HG02763 (cell line): ENCODE data around the gene TXNL4B.
"Not testable (repeated sequence)": the region's sequence is repeated elsewhere in the genome, so short reads cannot be mapped to it uniquely, and the experiment has no call there.

Experiments
- ATAC-seq: cut with Tn5 transposase; IDR thresholded peaks from one replicate; pipeline ENCODE4 v1.9.1; 2021; ENCODE audit warnings: mild to moderate bottlenecking, moderate library complexity; ENCODE audit not compliant: unreplicated experiment

The TXNL4B gene

GRCh38 chr16:72076991-72077706 is 16.3 kb downstream of the TXNL4B start:
- ATAC-seq, result not testable (repeated sequence)

DNA sequence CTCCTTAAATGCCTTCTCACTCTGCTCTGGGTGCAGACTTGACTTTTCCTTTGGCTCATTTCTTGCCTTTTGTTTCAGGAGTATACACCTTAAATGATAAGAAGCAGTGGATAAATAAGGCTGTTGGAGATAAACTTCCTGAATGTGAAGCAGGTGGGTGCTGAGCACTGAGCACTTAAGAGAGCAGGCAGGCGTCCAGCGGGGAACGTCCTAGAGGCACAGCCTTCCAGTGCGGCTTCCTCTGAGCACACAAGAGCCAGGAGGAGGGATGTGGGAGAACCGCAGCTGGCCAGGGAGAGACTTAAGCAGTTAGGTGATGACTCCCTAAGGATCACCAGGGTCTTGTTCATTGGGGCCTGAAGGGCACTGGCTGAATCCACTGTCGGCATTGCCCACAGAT is 18.4 kb downstream of the TXNL4B start:
- not testable (repeated sequence) for ATAC-seq

GRCh38 chr16:72073560-72074230 is 19.7 kb downstream of the TXNL4B start:
- no peak for ATAC-seq

- ATAC-seq, result no peak
These were observed 20.7 kb downstream of the TXNL4B start for GRCh38 chr16:72072514-72073342.

DNA sequence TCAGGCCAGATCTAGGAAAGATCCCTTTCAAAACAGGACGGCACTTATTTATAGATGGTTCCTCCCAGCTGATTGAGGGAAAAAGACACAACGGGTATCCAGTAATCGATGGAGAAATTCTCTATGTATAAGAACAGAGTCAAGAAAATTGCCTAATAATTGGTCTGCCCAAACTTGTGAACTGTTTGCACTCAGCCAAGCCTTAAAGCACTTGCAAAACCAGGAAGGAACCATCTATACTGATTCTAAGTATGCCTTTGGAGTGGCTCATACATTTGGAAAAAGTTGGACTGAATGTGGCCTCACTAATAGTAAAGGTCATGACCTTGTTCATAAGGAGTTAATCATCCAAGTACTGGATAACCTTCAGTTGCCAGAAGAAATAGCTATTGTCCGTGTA is 24.5 kb downstream of the TXNL4B start:
- no peak for ATAC-seq

DNA sequence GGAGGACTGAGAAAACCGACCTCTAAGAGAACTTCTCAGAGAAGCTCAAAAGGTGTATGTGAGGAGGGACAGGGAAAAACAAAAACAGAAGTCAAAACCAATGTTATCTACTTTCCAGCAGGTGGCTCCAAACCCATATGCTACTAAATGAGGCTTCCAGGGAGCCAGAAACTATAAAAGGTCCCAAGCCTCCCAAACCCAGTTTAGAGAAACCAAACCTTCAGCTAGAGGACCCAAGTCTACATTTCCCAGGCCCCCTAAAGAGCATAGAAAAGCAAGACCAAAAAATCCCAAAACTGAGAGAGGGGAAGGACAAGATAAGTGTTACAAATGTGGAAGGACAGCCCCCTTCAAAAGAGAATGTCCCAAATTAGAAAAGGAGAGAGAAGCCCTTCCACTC is 26.7 kb downstream of the TXNL4B start:
- no peak for ATAC-seq

- ATAC-seq, result no peak
These were observed 29.0 kb downstream of the TXNL4B start for GRCh38 chr16:72064361-72064894.

GRCh38 chr16:72061564-72061963 is 31.9 kb downstream of the TXNL4B start:
- no peak for ATAC-seq

DNA sequence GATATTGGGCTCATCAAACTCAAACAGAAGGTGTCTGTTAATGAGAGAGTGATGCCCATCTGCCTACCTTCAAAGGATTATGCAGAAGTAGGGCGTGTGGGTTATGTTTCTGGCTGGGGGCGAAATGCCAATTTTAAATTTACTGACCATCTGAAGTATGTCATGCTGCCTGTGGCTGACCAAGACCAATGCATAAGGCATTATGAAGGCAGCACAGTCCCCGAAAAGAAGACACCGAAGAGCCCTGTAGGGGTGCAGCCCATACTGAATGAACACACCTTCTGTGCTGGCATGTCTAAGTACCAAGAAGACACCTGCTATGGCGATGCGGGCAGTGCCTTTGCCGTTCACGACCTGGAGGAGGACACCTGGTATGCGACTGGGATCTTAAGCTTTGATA is 33.0 kb downstream of the TXNL4B start:
- no peak for ATAC-seq

- not testable (repeated sequence) for ATAC-seq
These were observed 34.4 kb downstream of the TXNL4B start for GRCh38 chr16:72059060-72059459.

DNA sequence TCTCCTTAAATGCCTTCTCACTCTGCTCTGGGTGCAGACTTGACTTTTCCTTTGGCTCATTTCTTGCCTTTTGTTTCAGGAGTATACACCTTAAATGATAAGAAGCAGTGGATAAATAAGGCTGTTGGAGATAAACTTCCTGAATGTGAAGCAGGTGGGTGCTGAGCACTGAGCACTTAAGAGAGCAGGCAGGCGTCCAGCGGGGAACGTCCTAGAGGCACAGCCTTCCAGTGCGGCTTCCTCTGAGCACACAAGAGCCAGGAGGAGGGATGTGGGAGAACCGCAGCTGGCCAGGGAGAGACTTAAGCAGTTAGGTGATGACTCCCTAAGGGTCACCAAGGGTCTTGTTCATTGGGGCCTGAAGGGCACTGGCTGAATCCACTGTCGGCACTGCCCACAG is 36.1 kb downstream of the TXNL4B start:
- not testable (repeated sequence) for ATAC-seq

DNA sequence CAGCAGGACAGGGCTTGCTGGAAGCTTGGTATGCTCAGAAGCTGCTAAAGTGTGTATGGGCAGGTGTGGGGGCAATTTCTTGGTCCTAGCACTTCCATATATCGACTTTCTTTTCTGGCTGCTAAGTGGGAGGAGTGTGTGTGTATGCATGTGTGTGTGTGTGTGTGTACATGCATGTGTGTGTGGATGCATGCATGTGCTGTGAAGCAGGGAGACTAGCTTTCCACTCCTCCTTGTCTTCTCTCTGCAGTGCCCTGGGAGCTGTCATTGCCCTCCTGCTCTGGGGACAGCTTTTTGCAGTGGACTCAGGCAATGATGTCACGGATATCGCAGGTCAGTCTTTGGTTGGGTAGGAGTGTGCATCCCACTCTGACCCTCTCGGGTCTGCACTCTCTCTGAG is 37.5 kb downstream of the TXNL4B start:
- ATAC-seq, result no peak

DNA sequence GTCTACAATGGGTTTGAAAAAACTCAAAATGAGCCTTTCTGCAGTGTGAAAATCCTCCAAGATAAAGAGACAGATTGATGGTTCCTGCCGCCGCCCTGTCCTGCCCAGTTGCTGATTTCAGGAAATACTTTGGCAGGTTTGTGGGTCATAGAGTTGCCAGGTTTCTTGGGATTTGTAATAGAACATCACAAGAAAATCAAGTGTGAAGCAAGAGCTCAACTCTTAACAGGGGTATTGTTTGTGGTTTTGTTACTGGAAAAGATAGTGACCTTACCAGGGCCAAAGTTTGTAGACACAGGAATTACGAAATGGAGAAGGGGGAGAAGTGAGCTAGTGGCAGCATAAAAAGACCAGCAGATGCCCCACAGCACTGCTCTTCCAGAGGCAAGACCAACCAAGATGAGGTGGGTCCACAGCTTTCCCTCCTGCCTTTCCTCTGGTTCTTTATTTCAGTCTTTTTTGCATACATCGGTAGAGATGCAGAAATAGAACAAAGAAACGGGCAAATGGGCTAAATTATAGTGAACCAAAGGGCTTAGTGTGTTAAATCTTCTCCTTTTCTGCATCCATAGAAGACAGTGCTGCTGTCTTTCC is 39.1 kb downstream of the TXNL4B start, which contains the start of gene HP:
TSS of gene HP (plus strand) at position 252 of the 594 bp plus-strand sequence. CDS start at position 400, 148 bp downstream.
- not testable (repeated sequence) for ATAC-seq

DNA sequence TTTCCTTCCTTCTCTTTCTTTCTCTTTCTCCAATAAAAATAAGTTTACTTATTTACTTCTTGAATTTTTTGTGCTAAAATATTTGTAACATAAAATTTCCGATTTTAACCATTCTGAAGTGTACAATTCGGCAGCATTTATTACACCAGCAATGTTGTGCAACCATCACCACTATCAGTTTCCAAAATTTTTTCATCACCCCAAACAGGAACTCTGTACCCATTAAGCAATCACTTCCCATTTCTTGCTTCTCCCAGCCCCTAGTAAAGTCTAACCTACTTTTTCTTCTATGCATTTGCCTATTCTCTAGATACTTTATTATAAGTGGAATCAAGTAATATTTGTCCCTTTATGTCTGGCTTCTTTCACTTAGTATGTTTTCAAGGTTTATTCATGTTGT is 41.6 kb downstream of the TXNL4B start:
- no peak for ATAC-seq

- no peak for ATAC-seq
These were observed 42.5 kb downstream of the TXNL4B start for GRCh38 chr16:72050769-72051464.

GRCh38 chr16:72049110-72049509 is 44.3 kb downstream of the TXNL4B start:
- ATAC-seq, result no peak

- no peak for ATAC-seq
These were observed 48.5 kb downstream of the TXNL4B start for GRCh38 chr16:72044825-72045359.

DNA sequence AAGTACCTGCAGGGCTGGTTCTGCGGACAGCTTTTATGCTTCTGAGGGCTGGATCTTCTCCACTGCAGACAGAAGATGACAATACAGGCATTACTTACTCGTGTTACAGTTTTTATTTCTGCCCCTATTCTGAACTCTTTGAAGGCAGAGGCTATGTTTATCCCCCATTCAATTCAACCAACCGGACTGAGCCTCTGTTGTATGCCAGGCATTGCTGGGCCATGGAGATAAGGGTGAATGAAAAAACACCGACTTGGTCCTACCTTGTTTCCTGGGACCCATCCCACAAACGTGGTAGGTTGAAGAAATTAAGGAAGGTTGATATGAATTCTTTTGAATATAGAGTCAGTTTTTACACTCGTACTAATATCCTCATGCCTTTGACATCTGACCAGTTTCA is 49.1 kb downstream of the TXNL4B start:
- no peak for ATAC-seq

GRCh38 chr16:72043539-72043938 is 49.9 kb downstream of the TXNL4B start:
- ATAC-seq, result no peak

DNA sequence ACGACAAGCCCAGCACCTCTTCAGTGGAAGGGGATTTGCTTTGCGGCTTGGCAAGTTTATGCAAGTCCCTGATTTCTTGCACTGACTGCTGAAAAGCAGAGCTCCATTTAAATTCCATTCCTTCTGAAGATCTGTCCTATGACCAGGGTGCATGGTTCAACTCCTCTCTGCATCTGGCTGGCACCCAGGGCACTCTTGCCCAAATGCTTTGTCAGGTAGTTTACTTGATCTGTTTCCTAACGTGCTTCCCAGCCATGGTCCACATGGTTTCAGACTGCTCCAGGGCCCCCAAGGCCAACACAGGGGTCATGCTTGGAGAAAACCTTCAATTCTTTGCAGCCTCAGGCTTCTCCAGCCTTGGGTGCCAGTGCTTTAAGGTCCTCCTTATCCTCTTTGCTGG is 50.4 kb downstream of the TXNL4B start:
- ATAC-seq, result no peak
